Stimulated activated naive CD4-positive, alpha-beta T cell treated with Interleukin-2 at 50 U/mL for 16 hours (primary cell): ENCODE results near the gene SLAMF1.
"Not testable (repeated sequence)": the region's sequence is repeated elsewhere in the genome, so short reads cannot be mapped to it uniquely, and the experiment has no call there.

ENCODE experiments used
- DNase-seq: peaks from one replicate; lab custom pipeline; 2025; lab: John Stamatoyannopoulos, UW

Gene SLAMF1

GRCh38 chr1:160664573-160665051 is 17.8 kb upstream of the SLAMF1 start:
- no peak for DNase-seq

DNA sequence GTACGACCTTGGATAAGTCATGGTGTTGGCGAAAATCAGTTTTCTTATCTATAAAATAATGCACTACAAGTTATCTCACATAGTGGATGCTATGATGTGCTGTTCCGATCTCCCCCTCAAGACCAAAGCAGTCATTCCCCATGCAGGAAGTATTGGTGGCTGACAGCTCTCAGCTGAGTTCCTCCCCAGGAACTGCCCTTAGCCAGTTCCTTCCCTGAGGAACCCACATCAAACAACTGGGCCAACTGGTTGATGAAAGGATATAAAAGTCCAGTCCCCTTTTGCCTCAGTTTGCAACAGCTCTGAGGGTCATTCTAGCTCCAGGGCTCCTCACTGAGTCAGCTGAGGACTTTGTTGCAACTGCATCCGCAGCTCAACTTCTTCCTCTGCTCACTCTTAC is 16.1 kb upstream of the SLAMF1 start:
- no peak for DNase-seq

GRCh38 chr1:160659566-160659965 is 12.7 kb upstream of the SLAMF1 start:
- no peak for DNase-seq

- DNase-seq, result no peak
These were observed 12.0 kb upstream of the SLAMF1 start for GRCh38 chr1:160658814-160659193.

GRCh38 chr1:160658162-160658813 is 11.4 kb upstream of the SLAMF1 start:
- DNase-seq, result no peak

DNA sequence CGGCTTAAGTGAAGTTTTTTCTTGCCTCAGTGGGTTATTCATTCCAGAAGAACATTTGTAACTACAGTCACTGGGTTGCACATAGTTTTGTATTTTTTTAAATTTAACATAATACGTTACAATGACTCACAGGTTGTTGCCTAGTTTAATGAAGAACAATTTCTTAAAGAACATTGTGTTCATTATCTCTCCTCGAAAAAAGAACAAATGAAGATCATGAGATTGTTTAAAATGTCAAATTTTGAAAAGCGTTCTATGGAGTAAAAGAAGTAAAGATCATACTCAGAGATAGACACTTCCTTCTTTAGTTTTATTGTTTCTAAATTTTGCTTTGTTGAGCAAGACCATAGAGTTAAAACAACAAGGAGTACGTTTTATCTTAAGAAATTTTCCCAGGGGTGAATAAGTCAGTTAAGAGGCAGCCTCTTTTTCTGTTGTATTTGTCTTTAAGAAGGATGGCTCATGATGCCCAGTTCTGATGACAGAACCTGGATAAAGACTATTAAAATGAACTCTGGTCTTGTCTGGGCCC is 10.5 kb upstream of the SLAMF1 start:
- DNase-seq, result no peak

DNA sequence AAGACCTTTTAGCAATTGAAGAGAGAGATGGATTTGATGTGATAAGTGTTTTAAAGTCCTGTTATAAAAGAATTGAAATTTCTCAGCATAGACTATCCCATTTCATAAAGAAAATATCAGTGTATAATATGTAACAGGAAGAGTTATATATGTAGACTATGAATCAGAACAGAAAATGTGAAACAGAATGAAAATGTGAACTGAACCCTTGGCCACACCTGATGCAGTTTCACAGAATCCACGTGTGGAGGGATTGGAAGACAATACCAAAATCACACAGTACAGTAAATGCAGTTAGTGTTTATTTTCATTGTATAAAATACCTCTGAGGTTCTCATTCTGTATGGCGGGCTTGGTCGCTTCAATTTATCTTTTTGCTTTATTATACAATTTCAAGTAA is 9.9 kb upstream of the SLAMF1 start:
- no peak for DNase-seq

DNA sequence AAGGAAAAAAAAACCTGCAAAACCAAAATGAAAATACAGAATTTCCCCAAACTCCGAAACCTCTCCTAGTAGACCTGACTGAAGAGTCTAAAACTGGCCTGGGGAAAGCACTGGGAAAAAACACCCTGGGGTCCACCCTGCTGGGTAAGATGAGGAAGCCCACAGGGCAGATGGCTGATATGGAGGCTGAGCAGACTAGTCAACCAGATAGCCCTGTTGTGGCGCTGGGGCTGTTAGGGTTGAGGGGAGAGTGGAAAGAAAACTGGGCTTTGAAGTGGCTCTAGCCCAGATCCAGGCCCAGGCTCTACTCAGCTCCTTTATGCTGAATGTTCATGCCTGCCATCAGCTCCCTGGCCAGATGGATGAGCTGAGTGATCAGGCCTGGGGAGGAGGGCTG is 6.8 kb upstream of the SLAMF1 start:
- no peak for DNase-seq

- DNase-seq, result no peak
These were observed 6.2 kb upstream of the SLAMF1 start for GRCh38 chr1:160652924-160653619.

GRCh38 chr1:160652065-160652641 is 5.3 kb upstream of the SLAMF1 start:
- not testable (repeated sequence) for DNase-seq

DNA sequence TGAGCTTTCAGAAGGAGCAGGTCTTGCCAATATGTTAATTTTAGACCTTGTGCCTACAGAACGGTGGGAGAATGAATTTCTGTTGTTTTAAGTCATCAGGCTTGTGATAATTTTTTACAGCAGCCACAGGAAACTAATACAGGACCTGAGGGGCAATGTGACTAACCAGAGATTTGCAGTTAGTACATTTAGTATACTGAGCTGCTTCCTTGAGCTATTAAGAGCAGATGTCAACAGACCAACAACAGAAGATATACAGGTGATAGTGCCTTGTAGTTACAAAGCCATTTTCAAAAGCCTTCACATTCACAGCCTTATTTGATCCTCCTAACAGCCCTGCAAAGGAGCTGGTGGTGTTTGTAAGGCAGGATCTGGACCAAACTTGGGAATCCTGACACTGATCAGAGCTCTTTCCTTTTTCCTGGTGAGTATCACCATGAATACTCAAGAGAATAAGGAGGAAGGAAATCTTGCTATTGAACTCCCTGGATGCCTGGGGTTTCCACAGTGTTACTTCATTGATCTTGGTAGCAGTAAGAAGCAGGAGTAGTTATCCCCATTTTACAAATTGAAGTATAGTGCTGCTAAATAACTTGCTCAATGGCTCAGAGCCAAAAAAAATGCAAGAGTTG is 4.7 kb upstream of the SLAMF1 start:
- no peak for DNase-seq

DNA sequence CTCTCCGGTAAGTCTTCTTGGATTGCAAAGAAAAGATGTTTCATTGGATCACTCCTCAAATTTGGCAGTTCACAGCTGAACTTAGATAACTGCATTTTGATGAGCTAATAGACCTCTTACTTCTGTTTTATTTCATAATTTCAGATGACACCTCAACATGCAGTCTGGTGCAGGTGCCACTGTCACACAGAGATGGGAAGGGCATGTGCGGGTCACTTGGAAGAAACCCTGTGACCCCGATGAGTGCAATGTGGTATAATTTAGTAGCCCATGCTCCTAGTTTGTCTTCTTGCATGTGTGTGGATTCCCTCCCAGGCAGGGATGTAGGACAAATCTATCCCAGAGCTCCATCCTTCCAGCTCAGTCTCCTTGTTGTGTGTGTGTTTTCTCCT is 481 bp upstream of the SLAMF1 start:
- DNase-seq, result no peak

- DNase-seq, result no peak
These were observed 664 bp downstream of the SLAMF1 start for GRCh38 chr1:160646180-160646579.

DNA sequence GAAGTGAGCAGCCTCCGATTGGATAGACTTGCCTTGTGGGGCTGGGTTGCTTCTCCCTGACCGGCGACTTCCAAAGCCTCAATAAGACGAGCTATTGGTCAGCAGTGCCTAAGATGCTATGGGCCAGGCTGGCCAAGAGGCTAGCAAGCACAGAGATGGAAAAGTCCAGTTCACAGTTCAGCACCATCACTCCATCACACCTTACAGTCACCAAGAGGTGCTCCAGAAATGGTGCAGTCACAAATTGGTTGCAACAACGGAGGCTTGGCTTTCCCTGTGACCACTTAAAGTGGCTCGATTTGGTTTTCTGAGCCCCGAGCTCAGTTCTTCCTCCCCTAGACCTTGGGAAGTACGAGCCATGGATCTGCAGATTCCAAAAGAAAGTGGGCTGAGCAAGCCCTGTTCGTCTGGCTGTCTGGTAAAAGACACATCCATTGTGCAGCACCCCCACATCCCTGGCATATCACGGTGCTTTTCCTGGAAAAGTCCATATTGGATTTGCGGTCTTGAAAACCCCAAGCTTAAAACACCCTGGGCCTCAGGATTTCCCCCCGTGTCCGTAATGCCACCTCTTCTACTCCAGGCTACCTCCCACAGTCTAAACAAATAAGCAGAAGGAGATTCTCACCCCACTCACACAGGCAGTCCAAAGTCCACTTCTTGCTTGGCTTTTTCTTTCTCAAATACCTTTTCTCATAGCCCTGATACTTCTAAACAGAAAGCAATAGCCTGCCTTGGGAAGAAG is 1.3 kb downstream of the SLAMF1 start:
- no peak for DNase-seq

DNA sequence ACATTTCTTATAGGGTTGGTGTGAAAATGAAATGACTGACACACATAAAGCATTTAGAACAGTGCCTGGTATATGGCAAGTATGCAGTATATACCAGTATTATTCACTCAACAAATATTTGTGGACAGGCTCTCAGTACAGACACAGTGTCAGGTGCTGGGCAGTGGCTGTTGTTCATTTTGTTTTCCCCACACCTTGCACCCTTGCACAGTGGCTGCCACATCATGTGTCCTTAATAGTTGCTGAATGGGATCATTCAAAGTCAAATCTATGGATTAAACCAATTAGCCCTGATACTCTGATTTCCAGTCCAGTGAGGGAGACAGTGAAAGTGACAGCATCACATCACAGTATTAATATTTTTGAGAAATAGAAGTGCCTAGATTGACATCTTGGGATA is 2.4 kb downstream of the SLAMF1 start:
- DNase-seq, result no peak

GRCh38 chr1:160643138-160643537 is 3.7 kb downstream of the SLAMF1 start:
- no peak for DNase-seq

- DNase-seq, result no peak
These were observed 4.6 kb downstream of the SLAMF1 start for GRCh38 chr1:160642281-160642644.

GRCh38 chr1:160641323-160642280 is 5.2 kb downstream of the SLAMF1 start:
- no peak for DNase-seq

- no peak for DNase-seq
These were observed 6.3 kb downstream of the SLAMF1 start for GRCh38 chr1:160640359-160641123.

DNA sequence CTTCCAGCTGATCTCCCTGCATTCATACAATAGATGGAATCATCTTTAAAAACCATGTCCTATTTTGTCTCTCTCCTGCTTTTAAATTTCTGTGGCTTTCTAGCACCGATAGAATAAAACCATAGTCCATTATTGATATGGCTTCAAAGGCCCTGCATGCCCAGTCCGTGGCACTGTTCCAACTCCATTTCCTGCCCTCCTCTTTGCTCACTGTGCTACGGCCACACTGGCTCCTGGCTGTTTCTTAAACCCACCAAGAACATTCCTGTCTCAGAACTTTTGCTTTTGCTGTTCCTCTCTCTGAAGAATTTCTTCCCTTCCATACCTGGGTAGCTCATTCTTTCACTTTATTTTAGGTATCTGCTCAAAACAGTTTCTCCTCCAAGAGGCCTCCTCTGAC is 7.2 kb downstream of the SLAMF1 start:
- no peak for DNase-seq
